Measurements from ENCODE around the gene CARMIL1.

DNA sequence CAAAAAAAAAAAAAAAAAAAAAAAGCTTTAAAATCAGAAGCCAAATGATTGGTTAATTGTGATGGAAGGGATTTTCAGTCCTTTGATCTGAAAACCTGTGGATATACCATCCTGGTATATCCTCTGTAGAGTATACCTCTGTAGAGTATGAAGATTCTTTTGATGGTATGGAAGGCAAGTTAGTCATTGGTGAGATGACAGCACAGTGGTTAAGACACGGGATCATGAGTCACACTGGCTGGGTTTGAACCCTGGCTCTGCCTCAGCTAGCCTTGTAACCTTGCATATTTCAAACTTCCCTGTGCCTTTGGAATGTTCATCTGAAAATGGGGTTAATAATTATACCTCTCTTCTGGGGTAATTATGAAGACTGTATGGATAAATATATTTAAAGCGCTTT is 179.3 kb downstream of the CARMIL1 start:
- TF ChIP-seq BHLHE40 (IDR thresholded peaks at IDR 0.05; ENCODE audit: borderline replicate concordance) (no peak), SP1 (IDR thresholded peaks at IDR 0.05) (no peak), LEF1 (IDR thresholded peaks at IDR 0.05; ENCODE audit: borderline replicate concordance) (no peak), HDGF (IDR thresholded peaks at IDR 0.05; ENCODE audit: borderline replicate concordance) (no peak), TARDBP (IDR thresholded peaks at IDR 0.05) (no peak), FOXA1 (IDR thresholded peaks at IDR 0.05) (no peak), ZNF384 (IDR thresholded peaks at IDR 0.05) (no peak), SUZ12 (IDR thresholded peaks at IDR 0.05) (no peak), ELF4 (IDR thresholded peaks at IDR 0.05) (no peak)

All from HEK293T (cell line).